A549 treated with GW870086 at 1 μM for 4 hours (cell line): ENCODE measurements around the gene CTAGE15. TPM values are rescaled to one million over a fixed set of nuclear protein-coding genes. Genes with fewer than 3 reads are reported as not detected.

Experiments used
- total RNA-seq: library from RNA; stranded (reverse); fragments of 200-300 nt; extraction: Qiagen RNA extraction; gene quantifications from 5 replicates; pipeline ENCODE4 v1.2.3, GENCODE V29; 2022; ENCODE audit warnings: low read depth

Gene CTAGE15, protein sequence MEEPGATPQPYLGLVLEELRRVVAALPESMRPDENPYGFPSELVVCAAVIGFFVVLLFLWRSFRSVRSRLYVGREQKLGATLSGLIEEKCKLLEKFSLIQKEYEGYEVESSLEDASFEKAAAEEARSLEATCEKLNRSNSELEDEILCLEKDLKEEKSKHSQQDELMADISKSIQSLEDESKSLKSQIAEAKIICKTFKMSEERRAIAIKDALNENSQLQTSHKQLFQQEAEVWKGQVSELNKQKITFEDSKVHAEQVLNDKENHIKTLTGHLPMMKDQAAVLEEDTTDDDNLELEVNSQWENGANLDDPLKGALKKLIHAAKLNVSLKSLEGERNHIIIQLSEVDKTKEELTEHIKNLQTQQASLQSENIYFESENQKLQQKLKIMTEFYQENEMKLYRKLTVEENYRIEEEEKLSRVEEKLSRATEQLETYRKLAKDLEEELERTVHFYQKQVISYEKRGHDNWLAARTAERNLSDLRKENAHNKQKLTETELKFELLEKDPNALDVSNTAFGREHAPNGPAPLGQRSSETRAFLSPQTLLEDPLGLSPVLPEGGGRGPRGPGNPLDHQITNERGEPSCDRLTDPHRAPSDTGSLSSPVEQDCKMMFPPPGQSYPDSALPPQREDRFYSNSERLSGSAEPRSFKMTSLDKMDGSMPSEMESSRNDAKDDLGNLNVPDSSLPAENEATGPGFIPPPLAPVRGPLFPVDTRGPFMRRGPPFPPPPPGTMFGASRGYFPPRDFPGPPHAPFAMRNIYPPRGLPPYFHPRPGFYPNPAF
- total RNA-seq = not detected in 5 replicates

DNA sequence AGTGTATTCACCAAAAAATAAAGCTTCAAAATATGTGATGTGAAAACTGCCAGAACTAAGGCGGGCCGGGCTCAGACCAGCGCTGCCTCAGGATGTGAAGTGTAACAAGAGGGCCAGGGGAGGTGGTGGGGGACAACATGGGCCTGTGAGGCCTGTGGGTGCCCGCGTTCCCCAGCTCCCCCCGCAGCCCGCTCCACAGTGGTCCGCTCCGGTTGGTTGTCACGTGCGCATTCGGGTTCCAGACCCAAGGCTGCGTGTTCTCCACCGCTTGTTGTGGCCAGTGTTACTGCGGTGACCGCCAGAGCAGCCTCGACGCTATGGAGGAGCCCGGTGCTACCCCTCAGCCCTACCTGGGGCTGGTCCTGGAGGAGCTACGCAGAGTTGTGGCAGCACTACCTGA, at the start of gene CTAGE15:
Gene CTAGE15 (plus strand): TSS at position 301 of the 400 bp plus-strand sequence. CDS start 17 bp downstream, at position 318.

DNA sequence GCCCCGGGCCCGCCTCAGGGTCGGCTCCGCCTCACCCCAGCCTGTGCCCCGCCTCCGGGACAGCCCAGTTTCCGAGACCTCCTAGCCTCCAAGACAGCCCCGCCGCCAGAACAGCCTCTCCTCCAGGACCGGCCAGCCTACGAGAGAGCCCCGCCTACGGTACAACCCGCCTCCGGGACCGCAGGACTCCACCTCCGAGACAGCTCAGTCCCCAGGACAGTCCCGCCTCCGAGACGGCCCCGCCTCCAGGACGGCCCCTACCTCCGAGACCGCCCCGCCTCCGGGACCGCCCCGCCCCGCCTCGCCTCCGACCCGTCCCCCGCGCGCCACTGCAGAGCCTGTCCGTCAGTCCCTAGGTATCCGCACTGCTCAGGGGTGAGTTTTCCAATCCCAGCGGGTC, 49.0 kb downstream of the CTAGE15 start, which contains the start of gene TCAF2:
Gene TCAF2 (plus strand): TSS at position 329 of the 400 bp plus-strand sequence.

Other genes with a start within 250 kb of the CTAGE15 start
- gene FAM131B, start 209.1 kb upstream of the CTAGE15 start, total RNA-seq = 0.27 to 0.65 TPM (median 0.40 TPM) in 5 replicates
- 151 to 199 TPM (median 194 TPM) in 5 replicates for gene ZYX, start 190.5 kb upstream of the CTAGE15 start, total RNA-seq
- gene EPHA1, start 162.9 kb upstream of the CTAGE15 start, total RNA-seq = 0.15 to 0.29 TPM in 2 of 5 replicates, not detected in the others
- gene TAS2R60, start 128.3 kb upstream of the CTAGE15 start, total RNA-seq = not detected in 5 replicates
- not detected in 5 replicates for gene TAS2R41, start 93.9 kb upstream of the CTAGE15 start, total RNA-seq
- gene TCAF2, start 49.2 kb downstream of the CTAGE15 start, total RNA-seq = 0.61 to 1.1 TPM (median 0.81 TPM) in 5 replicates
- not detected in 5 replicates for gene CTAGE6, start 185.9 kb downstream of the CTAGE15 start, total RNA-seq